Measurements from ENCODE around the gene TTLL5.

DNA sequence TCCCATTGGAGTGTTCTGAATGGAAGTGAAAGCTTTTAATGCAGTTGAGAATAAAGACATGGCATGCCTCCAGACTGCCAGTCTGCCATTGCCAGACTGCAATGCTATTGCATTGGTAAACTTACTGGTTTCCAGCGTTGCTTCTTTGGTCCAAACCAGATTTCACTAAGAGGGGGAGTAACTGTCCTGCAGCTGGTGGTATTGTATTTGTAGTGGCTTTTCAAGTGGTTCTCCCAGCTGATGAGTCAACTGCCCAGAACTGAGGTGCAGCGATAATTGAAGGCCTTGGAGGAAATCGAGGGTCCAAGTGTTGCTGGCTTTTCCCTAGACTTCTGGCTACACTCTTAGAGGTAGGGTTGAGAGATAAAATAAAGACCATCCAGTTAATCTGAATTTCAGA, 32.2 kb upstream of the TTLL5 start:
- TF ChIP-seq SREBF2 (IDR thresholded peaks at IDR 0.05; ENCODE audit: low read length): no peak
- TF ChIP-seq, protein P1, sequence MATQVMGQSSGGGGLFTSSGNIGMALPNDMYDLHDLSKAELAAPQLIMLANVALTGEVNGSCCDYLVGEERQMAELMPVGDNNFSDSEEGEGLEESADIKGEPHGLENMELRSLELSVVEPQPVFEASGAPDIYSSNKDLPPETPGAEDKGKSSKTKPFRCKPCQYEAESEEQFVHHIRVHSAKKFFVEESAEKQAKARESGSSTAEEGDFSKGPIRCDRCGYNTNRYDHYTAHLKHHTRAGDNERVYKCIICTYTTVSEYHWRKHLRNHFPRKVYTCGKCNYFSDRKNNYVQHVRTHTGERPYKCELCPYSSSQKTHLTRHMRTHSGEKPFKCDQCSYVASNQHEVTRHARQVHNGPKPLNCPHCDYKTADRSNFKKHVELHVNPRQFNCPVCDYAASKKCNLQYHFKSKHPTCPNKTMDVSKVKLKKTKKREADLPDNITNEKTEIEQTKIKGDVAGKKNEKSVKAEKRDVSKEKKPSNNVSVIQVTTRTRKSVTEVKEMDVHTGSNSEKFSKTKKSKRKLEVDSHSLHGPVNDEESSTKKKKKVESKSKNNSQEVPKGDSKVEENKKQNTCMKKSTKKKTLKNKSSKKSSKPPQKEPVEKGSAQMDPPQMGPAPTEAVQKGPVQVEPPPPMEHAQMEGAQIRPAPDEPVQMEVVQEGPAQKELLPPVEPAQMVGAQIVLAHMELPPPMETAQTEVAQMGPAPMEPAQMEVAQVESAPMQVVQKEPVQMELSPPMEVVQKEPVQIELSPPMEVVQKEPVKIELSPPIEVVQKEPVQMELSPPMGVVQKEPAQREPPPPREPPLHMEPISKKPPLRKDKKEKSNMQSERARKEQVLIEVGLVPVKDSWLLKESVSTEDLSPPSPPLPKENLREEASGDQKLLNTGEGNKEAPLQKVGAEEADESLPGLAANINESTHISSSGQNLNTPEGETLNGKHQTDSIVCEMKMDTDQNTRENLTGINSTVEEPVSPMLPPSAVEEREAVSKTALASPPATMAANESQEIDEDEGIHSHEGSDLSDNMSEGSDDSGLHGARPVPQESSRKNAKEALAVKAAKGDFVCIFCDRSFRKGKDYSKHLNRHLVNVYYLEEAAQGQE (IDR thresholded peaks at IDR 0.05; ENCODE audit: low read depth, low read length): no peak
- TF ChIP-seq CHD1 (IDR thresholded peaks at IDR 0.05; ENCODE audit: low read depth, low read length): no peak
- TF ChIP-seq POLR2AphosphoS5 (IDR thresholded peaks at IDR 0.05; ENCODE audit: low read length): no peak
- TF ChIP-seq ZNF274 (IDR thresholded peaks at IDR 0.05; ENCODE audit: insufficient read depth, insufficient read length): no peak
- TF ChIP-seq NR2F1 (conservative IDR thresholded peaks at IDR 0.05): no peak
- TF ChIP-seq ZBED1 (IDR thresholded peaks at IDR 0.05; ENCODE audit: borderline replicate concordance): no peak
- no peak for TF ChIP-seq RCOR1 (conservative IDR thresholded peaks at IDR 0.05; ENCODE audit: low read depth, low read length)
